ENCODE results near the gene DRD5. TPM values are rescaled to one million over a fixed set of nuclear protein-coding genes. Genes with fewer than 3 reads are reported as not detected.
"Not testable (repeated sequence)": the region's sequence is repeated elsewhere in the genome, so short reads cannot be mapped to it uniquely, and the experiment has no call there.

Gene DRD5
- total and polyA plus RNA-seq, 9 of the 15 experiments (the other 6 are each of a cell fraction or from before 2014, with no cell fraction given) = not detected

DNA sequence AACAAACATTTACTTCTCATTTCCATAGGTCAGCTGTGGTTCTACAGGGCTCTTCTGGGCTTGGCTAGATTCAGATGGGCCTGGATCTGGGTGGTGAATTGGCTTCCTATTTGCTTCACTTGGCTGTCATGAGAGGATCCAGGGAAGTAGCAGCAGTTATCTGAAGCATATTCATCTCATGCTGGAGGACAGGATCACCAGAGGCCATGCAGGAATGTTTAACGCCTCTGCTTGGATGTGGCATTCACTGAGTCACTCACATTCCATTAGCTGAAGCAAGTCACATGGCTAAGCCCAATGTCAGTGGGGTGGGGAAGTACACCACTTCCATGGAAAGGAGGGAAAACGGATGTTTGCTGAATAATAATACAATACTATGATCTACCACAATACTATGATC, 15.2 kb downstream of the DRD5 start:
- ATAC-seq; H3K4me1 ChIP-seq (replicated peaks in 1 of 2; ENCODE audit: control insufficient read depth in 2 of 2, insufficient read depth in 2 of 2, low read length in 2 of 2); H3K79me2 ChIP-seq (ENCODE audit: control insufficient read depth, insufficient read depth, low read length); H4K20me1 ChIP-seq (replicated peaks; ENCODE audit: control insufficient read depth, insufficient read depth, low read length); H3K9me1 ChIP-seq (ENCODE audit: control insufficient read depth, insufficient read depth, low read length); H3K27ac ChIP-seq (ENCODE audit: extremely low read depth, low read depth, low read length); intact Hi-C loops (cut with micrococcal nuclease); H3K4me3 ChIP-seq; BruUV-seq (replicated peaks); FAIRE-seq; POLR2A ChIA-PET; H3K9ac ChIP-seq (ENCODE audit: insufficient read depth in 1 of 2, low read depth in 2 of 2, low read length in 2 of 2); H3K36me3 ChIP-seq (ENCODE audit: control insufficient read depth, insufficient read depth, low read length); H3K27me3 ChIP-seq (ENCODE audit: control insufficient read depth in 2 of 2, insufficient read depth in 2 of 2, low read length in 2 of 2); DNase-seq (ENCODE audit: extremely low read depth in 1 of 4, low spot score in 3 of 4); H3K4me2 ChIP-seq (ENCODE audit: insufficient read depth, low read length); CTCF ChIA-PET (ENCODE audit: low intra/inter-chr PET ratio); in situ Hi-C loops (cut with MboI); H2AFZ ChIP-seq (ENCODE audit: low read depth, low read length); H3K9me3 ChIP-seq (replicated peaks; ENCODE audit: control insufficient read depth, insufficient read depth, low read depth, low read length): not testable (repeated sequence)
- 0% methylated on average over 2 of the region's 2 CpGs for WGBS (ENCODE audit: insufficient coverage, low coverage, missing lambda C conversion rate)

DNA sequence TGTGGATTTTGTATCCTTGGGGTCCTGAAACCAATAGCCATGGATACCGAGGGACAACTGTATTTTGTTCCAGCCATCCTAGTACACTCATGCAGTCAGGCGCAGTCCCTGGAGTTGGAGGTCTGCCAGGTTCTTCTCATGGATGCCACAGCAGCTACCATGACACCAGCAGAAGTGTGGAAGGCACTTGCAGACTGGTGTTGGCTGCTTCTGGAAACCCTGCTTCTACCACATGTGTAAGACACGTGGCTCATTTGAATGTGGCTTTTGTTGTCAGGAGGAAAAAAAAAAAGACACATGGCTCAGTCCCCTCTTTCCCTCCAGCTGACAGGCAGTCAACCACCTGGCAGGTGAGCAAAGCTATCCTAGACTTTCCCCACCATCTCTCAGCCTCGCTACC, 19.4 kb downstream of the DRD5 start:
- ChIA-PET POLR2A (no interaction called here), CTCF (ENCODE audit: low intra/inter-chr PET ratio) (no interaction called here)
- H3K4me1 ChIP-seq (replicated peaks in 1 of 2; ENCODE audit: control insufficient read depth in 2 of 2, insufficient read depth in 2 of 2, low read length in 2 of 2) = no peaks in the 10 kb centered on the region
- no peak overlapping the region for H3K9ac ChIP-seq (ENCODE audit: insufficient read depth in 1 of 2, low read depth in 2 of 2, low read length in 2 of 2)
- no peaks in the 10 kb centered on the region for H3K9me3 ChIP-seq (replicated peaks; ENCODE audit: control insufficient read depth, insufficient read depth, low read depth, low read length)
- H3K4me3 ChIP-seq = no peak overlapping the region
- BruUV-seq (replicated peaks) = no TSS peak
- H3K27me3 ChIP-seq (ENCODE audit: control insufficient read depth in 2 of 2, insufficient read depth in 2 of 2, low read length in 2 of 2) = peaks cover 0 to 16% of the 10 kb centered on the region in 2 experiments; a peak in 2 of 5 replicates
- no peak overlapping the region for H3K4me2 ChIP-seq (ENCODE audit: insufficient read depth, low read length)
- H3K36me3 ChIP-seq (ENCODE audit: control insufficient read depth, insufficient read depth, low read length) = no peaks in the 10 kb centered on the region
- in situ Hi-C loops (cut with MboI) (no loop called here), intact Hi-C loops (cut with micrococcal nuclease) (no loop called here)
- no peaks in the 10 kb centered on the region; the same call in 1 of the 2 replicates for H4K20me1 ChIP-seq (replicated peaks; ENCODE audit: control insufficient read depth, insufficient read depth, low read length)
- DNase-seq (ENCODE audit: extremely low read depth in 1 of 4, low spot score in 3 of 4) (no peak), FAIRE-seq (no peak), ATAC-seq (no peak)
- no peaks in the 10 kb centered on the region for H3K9me1 ChIP-seq (ENCODE audit: control insufficient read depth, insufficient read depth, low read length)
- H3K27ac ChIP-seq (ENCODE audit: extremely low read depth, low read depth, low read length) = no peak overlapping the region
- H3K79me2 ChIP-seq (ENCODE audit: control insufficient read depth, insufficient read depth, low read length) = no peaks in the 10 kb centered on the region
- no peak overlapping the region for H2AFZ ChIP-seq (ENCODE audit: low read depth, low read length)
- WGBS (ENCODE audit: insufficient coverage, low coverage, missing lambda C conversion rate) = 4% methylated on average over 4 of the region's 4 CpGs
- TF ChIP-seq ZNF253 (CRISPR knock-in tag; conservative IDR thresholded peaks at IDR 0.05) = no peak
- TF ChIP-seq HDAC2 (IDR thresholded peaks at IDR 0.05) = no peak
- TF ChIP-seq, protein P1, sequence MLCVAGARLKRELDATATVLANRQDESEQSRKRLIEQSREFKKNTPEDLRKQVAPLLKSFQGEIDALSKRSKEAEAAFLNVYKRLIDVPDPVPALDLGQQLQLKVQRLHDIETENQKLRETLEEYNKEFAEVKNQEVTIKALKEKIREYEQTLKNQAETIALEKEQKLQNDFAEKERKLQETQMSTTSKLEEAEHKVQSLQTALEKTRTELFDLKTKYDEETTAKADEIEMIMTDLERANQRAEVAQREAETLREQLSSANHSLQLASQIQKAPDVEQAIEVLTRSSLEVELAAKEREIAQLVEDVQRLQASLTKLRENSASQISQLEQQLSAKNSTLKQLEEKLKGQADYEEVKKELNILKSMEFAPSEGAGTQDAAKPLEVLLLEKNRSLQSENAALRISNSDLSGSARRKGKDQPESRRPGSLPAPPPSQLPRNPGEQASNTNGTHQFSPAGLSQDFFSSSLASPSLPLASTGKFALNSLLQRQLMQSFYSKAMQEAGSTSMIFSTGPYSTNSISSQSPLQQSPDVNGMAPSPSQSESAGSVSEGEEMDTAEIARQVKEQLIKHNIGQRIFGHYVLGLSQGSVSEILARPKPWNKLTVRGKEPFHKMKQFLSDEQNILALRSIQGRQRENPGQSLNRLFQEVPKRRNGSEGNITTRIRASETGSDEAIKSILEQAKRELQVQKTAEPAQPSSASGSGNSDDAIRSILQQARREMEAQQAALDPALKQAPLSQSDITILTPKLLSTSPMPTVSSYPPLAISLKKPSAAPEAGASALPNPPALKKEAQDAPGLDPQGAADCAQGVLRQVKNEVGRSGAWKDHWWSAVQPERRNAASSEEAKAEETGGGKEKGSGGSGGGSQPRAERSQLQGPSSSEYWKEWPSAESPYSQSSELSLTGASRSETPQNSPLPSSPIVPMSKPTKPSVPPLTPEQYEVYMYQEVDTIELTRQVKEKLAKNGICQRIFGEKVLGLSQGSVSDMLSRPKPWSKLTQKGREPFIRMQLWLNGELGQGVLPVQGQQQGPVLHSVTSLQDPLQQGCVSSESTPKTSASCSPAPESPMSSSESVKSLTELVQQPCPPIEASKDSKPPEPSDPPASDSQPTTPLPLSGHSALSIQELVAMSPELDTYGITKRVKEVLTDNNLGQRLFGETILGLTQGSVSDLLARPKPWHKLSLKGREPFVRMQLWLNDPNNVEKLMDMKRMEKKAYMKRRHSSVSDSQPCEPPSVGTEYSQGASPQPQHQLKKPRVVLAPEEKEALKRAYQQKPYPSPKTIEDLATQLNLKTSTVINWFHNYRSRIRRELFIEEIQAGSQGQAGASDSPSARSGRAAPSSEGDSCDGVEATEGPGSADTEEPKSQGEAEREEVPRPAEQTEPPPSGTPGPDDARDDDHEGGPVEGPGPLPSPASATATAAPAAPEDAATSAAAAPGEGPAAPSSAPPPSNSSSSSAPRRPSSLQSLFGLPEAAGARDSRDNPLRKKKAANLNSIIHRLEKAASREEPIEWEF (CRISPR knock-in tag; IDR thresholded peaks at IDR 0.05) = no peak
- TF ChIP-seq FOXA1 (IDR thresholded peaks at IDR 0.05; ENCODE audit: borderline replicate concordance) = no peak
- no peak for TF ChIP-seq HDAC3 (IDR thresholded peaks at IDR 0.05; ENCODE audit: borderline replicate concordance, partially characterized antibody)
- TF ChIP-seq CBFA2T2 (conservative IDR thresholded peaks at IDR 0.05) = no peak
- no peak for TF ChIP-seq SP1 (CRISPR knock-in tag; IDR thresholded peaks at IDR 0.05)
- no peak for TF ChIP-seq ZNF586 (CRISPR knock-in tag; conservative IDR thresholded peaks at IDR 0.05)
